ENCODE measurements around the gene MYH16.

MYH16 gene

DNA sequence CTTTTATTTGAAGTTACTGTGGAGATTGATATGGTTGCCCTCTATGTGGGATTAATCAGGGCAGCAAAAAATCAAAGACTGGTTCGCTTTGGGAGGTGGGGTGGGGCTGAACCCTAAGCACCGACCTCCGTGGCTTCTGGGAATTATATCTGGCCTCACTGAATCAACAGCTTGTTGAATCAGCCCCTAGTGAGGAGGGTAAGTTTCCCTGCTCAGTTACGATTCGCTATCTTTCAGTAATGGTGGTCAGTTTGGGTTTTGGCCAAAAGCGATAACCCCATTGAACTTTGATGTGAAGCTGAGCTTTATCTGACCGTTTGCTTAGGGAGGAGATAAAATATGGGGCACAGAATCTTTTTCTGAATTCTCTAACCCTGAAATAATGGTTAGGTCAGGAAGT lies 36.5 kb downstream of the MYH16 start:
- H2BK5ac ChIP-seq (ENCODE audit: low read length): no peak overlapping the region
- no peaks in the 10 kb centered on the region for H3K36me3 ChIP-seq (ENCODE audit: control insufficient read depth, insufficient read depth, low read length)
- H3K56ac ChIP-seq (ENCODE audit: low read length): no peak overlapping the region
- no peak overlapping the region for H2BK120ac ChIP-seq (ENCODE audit: low read depth, low read length)
- H2BK15ac ChIP-seq (replicated peaks; ENCODE audit: low read depth): no peak overlapping the region
- H3K23ac ChIP-seq (ENCODE audit: low read length): no peak overlapping the region
- H4K5ac ChIP-seq (ENCODE audit: low read length): no peak overlapping the region
- no CpG with 5 or more reads among the region's 7 CpGs for WGBS (ENCODE audit: extremely low coverage, insufficient coverage, low lambda C conversion rate)
- H3K27ac ChIP-seq (ENCODE audit: low read depth, low read length): no peak overlapping the region
- H4K8ac ChIP-seq (ENCODE audit: low read depth, low read length): no peak overlapping the region
- no peaks in the 10 kb centered on the region for H3K4me1 ChIP-seq (ENCODE audit: control insufficient read depth, low read depth, low read length)
- DNase-seq: no peak
- H3K18ac ChIP-seq (ENCODE audit: low read length): no peak overlapping the region
- no peak overlapping the region for H3K4me2 ChIP-seq (ENCODE audit: low read length)
- no peak overlapping the region for H3K9ac ChIP-seq (ENCODE audit: low read length)
- no peak overlapping the region for H2AK5ac ChIP-seq (ENCODE audit: low read length)
- no peak overlapping the region for H3K4me3 ChIP-seq (ENCODE audit: low read length)
- H3K79me1 ChIP-seq (ENCODE audit: low read length): no peaks in the 10 kb centered on the region
- H3K79me2 ChIP-seq (ENCODE audit: control insufficient read depth, insufficient read depth, low read length): no peaks in the 10 kb centered on the region
- no peak overlapping the region for H3K4ac ChIP-seq (ENCODE audit: low read depth, low read length)
- no peaks in the 10 kb centered on the region for H3K27me3 ChIP-seq (ENCODE audit: insufficient read depth, low read length, poor library complexity)

DNA sequence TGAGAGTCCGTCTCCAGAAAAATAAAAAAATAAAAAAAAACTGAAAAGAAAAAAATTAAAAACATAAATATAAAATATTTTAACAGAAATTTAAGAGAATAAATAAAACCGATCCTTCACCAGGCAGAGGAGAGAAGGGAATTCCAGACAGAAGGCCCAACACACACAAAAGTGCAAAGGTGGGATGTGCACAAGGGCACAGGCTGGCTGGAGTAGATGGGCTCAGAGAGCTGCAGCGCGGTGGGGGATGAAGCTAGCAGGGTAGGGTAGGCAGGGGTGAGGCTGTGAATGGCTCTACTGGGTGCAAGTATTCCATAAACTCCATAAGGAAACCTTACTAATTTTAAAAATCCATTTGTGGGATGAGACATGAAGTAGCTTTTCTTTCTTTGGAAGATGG lies 37.4 kb downstream of the MYH16 start:
- Histone ChIP-seq H3K27me3 (ENCODE audit: insufficient read depth, low read length, poor library complexity) (no peaks in the 10 kb centered on the region), H2BK120ac (ENCODE audit: low read depth, low read length) (no peak overlapping the region), H3K9ac (ENCODE audit: low read length) (no peak overlapping the region), H2AK5ac (ENCODE audit: low read length) (no peak overlapping the region), H3K27ac (ENCODE audit: low read depth, low read length) (no peak overlapping the region), H3K4ac (ENCODE audit: low read depth, low read length) (no peak overlapping the region), H3K4me2 (ENCODE audit: low read length) (no peak overlapping the region), H2BK15ac (replicated peaks; ENCODE audit: low read depth) (no peak overlapping the region), H3K4me1 (ENCODE audit: control insufficient read depth, low read depth, low read length) (no peaks in the 10 kb centered on the region), H3K79me1 (ENCODE audit: low read length) (no peaks in the 10 kb centered on the region), H3K79me2 (ENCODE audit: control insufficient read depth, insufficient read depth, low read length) (no peaks in the 10 kb centered on the region), H3K23ac (ENCODE audit: low read length) (no peak overlapping the region), H3K18ac (ENCODE audit: low read length) (no peak overlapping the region), H4K5ac (ENCODE audit: low read length) (no peak overlapping the region), H3K56ac (ENCODE audit: low read length) (no peak overlapping the region), H2BK5ac (ENCODE audit: low read length) (no peak overlapping the region), H4K8ac (ENCODE audit: low read depth, low read length) (no peak overlapping the region), H3K4me3 (ENCODE audit: low read length) (no peak overlapping the region), H3K36me3 (ENCODE audit: control insufficient read depth, insufficient read depth, low read length) (no peaks in the 10 kb centered on the region)
- WGBS (ENCODE audit: extremely low coverage, insufficient coverage, low lambda C conversion rate): no CpG with 5 or more reads among the region's 4 CpGs
- DNase-seq: no peak

DNA sequence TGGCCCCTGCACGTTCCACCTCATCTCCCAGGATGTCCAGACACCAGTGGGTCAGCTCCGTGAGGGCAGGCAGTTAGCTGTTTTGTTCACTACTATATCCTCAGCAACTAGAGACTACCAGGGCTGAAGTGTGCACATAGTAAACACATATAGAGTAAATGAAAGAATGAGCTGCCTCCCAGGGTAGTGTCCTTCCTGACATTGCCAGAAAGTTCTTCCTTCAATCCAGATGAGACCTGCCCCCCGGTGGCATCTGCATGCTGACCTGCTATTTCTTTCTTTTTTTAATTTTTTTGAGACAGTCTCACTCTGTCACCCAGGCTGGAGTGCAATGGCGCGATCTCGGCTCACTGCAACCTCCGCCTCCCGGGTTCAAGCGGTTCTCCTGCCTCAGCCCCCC lies 39.1 kb downstream of the MYH16 start:
- Histone ChIP-seq H2BK5ac (ENCODE audit: low read length) (no peak overlapping the region), H3K79me2 (ENCODE audit: control insufficient read depth, insufficient read depth, low read length) (no peaks in the 10 kb centered on the region), H3K4ac (ENCODE audit: low read depth, low read length) (no peak overlapping the region), H3K4me2 (ENCODE audit: low read length) (no peak overlapping the region), H3K79me1 (ENCODE audit: low read length) (no peaks in the 10 kb centered on the region), H3K27ac (ENCODE audit: low read depth, low read length) (no peak overlapping the region), H3K4me1 (ENCODE audit: control insufficient read depth, low read depth, low read length) (no peaks in the 10 kb centered on the region), H3K27me3 (ENCODE audit: insufficient read depth, low read length, poor library complexity) (no peaks in the 10 kb centered on the region), H3K23ac (ENCODE audit: low read length) (no peak overlapping the region), H4K8ac (ENCODE audit: low read depth, low read length) (no peak overlapping the region), H4K5ac (ENCODE audit: low read length) (no peak overlapping the region), H3K56ac (ENCODE audit: low read length) (no peak overlapping the region), H3K9ac (ENCODE audit: low read length) (no peak overlapping the region), H3K18ac (ENCODE audit: low read length) (no peak overlapping the region), H2BK15ac (replicated peaks; ENCODE audit: low read depth) (no peak overlapping the region), H2AK5ac (ENCODE audit: low read length) (no peak overlapping the region), H2BK120ac (ENCODE audit: low read depth, low read length) (no peak overlapping the region), H3K4me3 (ENCODE audit: low read length) (no peak overlapping the region), H3K36me3 (ENCODE audit: control insufficient read depth, insufficient read depth, low read length) (no peaks in the 10 kb centered on the region)
- WGBS (ENCODE audit: extremely low coverage, insufficient coverage, low lambda C conversion rate): no CpG with 5 or more reads among the region's 9 CpGs
- DNase-seq: no peak

DNA sequence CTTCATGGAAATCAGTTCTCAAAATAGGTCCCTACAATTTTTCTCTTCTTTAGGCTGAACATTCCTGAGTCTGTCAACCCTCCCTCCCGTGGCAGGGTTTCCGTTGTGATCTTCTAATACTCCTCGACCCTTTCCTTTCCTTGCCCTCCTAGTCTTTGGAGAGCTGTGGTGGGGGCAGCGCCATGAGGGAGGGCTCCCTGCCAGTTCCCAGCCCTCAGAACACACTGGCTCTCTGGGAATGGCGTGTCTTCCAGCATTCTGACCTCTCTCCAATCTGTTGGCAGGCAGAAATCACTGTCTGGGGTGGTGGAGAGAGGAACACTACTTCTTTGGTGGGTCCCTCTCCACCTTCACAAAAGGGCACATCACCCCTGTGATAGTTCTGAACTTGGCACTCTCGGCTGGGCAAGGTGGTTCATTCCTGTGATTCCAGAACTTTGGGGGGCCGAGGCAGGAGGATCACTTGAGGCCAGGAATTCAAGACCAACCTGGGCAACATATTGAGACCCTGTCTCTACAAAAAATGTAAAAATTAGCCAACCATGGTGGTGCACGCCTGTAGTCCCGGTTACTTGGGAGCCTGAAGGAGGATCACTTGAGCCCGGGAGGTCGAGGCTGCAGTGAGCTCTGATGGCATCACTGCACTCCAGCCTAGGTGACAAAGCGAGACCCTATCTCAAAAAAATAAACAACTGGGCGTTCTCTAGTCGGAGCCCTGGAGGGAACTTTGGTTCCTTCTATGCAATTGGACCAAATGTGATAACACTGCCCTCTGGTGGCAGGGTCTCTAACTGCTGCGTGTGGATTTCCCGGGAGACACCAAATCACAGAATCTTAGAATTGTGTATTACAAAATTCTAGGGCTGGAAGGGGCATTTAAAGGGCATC lies 39.9 kb downstream of the MYH16 start:
- no peak overlapping the region for H3K4me2 ChIP-seq (ENCODE audit: low read length)
- no peak overlapping the region for H2BK5ac ChIP-seq (ENCODE audit: low read length)
- H3K18ac ChIP-seq (ENCODE audit: low read length): no peak overlapping the region
- H3K4me3 ChIP-seq (ENCODE audit: low read length): no peak overlapping the region
- no peak overlapping the region for H4K5ac ChIP-seq (ENCODE audit: low read length)
- no peaks in the 10 kb centered on the region for H3K79me2 ChIP-seq (ENCODE audit: control insufficient read depth, insufficient read depth, low read length)
- DNase-seq: peak; percentile 78
- H3K23ac ChIP-seq (ENCODE audit: low read length): no peak overlapping the region
- H2BK15ac ChIP-seq (replicated peaks; ENCODE audit: low read depth): no peak overlapping the region
- H4K8ac ChIP-seq (ENCODE audit: low read depth, low read length): no peak overlapping the region
- no peaks in the 10 kb centered on the region for H3K79me1 ChIP-seq (ENCODE audit: low read length)
- no peaks in the 10 kb centered on the region for H3K4me1 ChIP-seq (ENCODE audit: control insufficient read depth, low read depth, low read length)
- H2BK120ac ChIP-seq (ENCODE audit: low read depth, low read length): no peak overlapping the region
- H3K56ac ChIP-seq (ENCODE audit: low read length): no peak overlapping the region
- H3K27ac ChIP-seq (ENCODE audit: low read depth, low read length): no peak overlapping the region
- no peak overlapping the region for H3K9ac ChIP-seq (ENCODE audit: low read length)
- no peaks in the 10 kb centered on the region for H3K27me3 ChIP-seq (ENCODE audit: insufficient read depth, low read length, poor library complexity)
- H3K4ac ChIP-seq (ENCODE audit: low read depth, low read length): no peak overlapping the region
- H2AK5ac ChIP-seq (ENCODE audit: low read length): no peak overlapping the region
- no peaks in the 10 kb centered on the region for H3K36me3 ChIP-seq (ENCODE audit: control insufficient read depth, insufficient read depth, low read length)
- WGBS (ENCODE audit: extremely low coverage, insufficient coverage, low lambda C conversion rate): no CpG with 5 or more reads among the region's 16 CpGs

DNA sequence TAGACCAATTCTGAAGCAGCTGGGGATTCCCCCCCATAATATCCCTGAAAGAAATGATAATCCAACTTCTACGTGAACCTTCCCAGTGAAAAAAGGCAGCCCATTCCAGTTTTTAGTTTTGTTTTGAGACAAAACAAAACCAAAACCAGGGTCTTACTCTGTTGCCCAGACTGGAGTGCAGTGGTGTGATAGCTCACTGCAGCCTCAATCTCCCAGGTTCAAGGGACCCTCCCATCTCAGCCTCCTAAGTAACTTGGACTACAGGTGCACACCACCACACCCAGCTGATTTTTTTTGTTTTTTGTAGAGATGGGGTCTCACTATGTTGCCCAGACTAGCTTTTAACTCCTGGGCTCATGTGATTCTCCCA lies 40.5 kb downstream of the MYH16 start:
- H3K4me3 ChIP-seq (ENCODE audit: low read length): no peak overlapping the region
- no peak overlapping the region for H3K4ac ChIP-seq (ENCODE audit: low read depth, low read length)
- H4K5ac ChIP-seq (ENCODE audit: low read length): no peak overlapping the region
- H3K79me2 ChIP-seq (ENCODE audit: control insufficient read depth, insufficient read depth, low read length): no peaks in the 10 kb centered on the region
- no peak for DNase-seq
- no CpG with 5 or more reads among the region's 1 CpG for WGBS (ENCODE audit: extremely low coverage, insufficient coverage, low lambda C conversion rate)
- no peak overlapping the region for H3K23ac ChIP-seq (ENCODE audit: low read length)
- H3K18ac ChIP-seq (ENCODE audit: low read length): no peak overlapping the region
- no peak overlapping the region for H2BK15ac ChIP-seq (replicated peaks; ENCODE audit: low read depth)
- no peak overlapping the region for H2AK5ac ChIP-seq (ENCODE audit: low read length)
- no peaks in the 10 kb centered on the region for H3K27me3 ChIP-seq (ENCODE audit: insufficient read depth, low read length, poor library complexity)
- no peak overlapping the region for H3K56ac ChIP-seq (ENCODE audit: low read length)
- H2BK5ac ChIP-seq (ENCODE audit: low read length): no peak overlapping the region
- H3K79me1 ChIP-seq (ENCODE audit: low read length): no peaks in the 10 kb centered on the region
- H3K4me2 ChIP-seq (ENCODE audit: low read length): no peak overlapping the region
- H3K36me3 ChIP-seq (ENCODE audit: control insufficient read depth, insufficient read depth, low read length): no peaks in the 10 kb centered on the region
- H3K9ac ChIP-seq (ENCODE audit: low read length): no peak overlapping the region
- no peak overlapping the region for H2BK120ac ChIP-seq (ENCODE audit: low read depth, low read length)
- H3K4me1 ChIP-seq (ENCODE audit: control insufficient read depth, low read depth, low read length): no peaks in the 10 kb centered on the region
- H4K8ac ChIP-seq (ENCODE audit: low read depth, low read length): no peak overlapping the region
- no peak overlapping the region for H3K27ac ChIP-seq (ENCODE audit: low read depth, low read length)

DNA sequence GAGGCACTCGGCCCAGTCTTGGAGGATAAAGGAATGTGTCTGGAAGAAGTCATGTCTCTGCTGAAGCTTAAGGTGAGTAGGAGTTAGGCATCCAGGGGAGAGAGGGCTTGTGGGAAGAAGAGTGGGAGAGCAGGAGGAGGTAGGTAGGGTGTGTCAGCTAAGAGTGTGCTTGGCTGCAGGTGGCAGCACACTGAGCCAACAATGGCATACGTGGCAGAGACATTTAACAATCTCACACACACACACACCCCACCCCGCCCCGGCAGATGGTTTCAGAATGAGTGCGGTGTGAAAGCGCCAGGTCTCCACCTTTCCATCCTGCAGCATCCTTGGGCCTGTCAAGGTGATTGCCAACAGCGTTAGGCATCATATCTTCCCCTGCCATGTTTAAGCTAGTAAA lies 41.9 kb downstream of the MYH16 start:
- no peak overlapping the region for H3K27ac ChIP-seq (ENCODE audit: low read depth, low read length)
- no peak overlapping the region for H2BK15ac ChIP-seq (replicated peaks; ENCODE audit: low read depth)
- no peaks in the 10 kb centered on the region for H3K4me1 ChIP-seq (ENCODE audit: control insufficient read depth, low read depth, low read length)
- H3K79me1 ChIP-seq (ENCODE audit: low read length): no peaks in the 10 kb centered on the region
- H4K5ac ChIP-seq (ENCODE audit: low read length): no peak overlapping the region
- no peak overlapping the region for H3K4me3 ChIP-seq (ENCODE audit: low read length)
- DNase-seq: no peak
- H2AK5ac ChIP-seq (ENCODE audit: low read length): no peak overlapping the region
- no CpG with 5 or more reads among the region's 7 CpGs for WGBS (ENCODE audit: extremely low coverage, insufficient coverage, low lambda C conversion rate)
- no peak overlapping the region for H3K4ac ChIP-seq (ENCODE audit: low read depth, low read length)
- no peaks in the 10 kb centered on the region for H3K36me3 ChIP-seq (ENCODE audit: control insufficient read depth, insufficient read depth, low read length)
- no peak overlapping the region for H3K18ac ChIP-seq (ENCODE audit: low read length)
- no peak overlapping the region for H4K8ac ChIP-seq (ENCODE audit: low read depth, low read length)
- no peak overlapping the region for H3K9ac ChIP-seq (ENCODE audit: low read length)
- no peak overlapping the region for H2BK5ac ChIP-seq (ENCODE audit: low read length)
- no peak overlapping the region for H3K23ac ChIP-seq (ENCODE audit: low read length)
- H3K4me2 ChIP-seq (ENCODE audit: low read length): no peak overlapping the region
- H3K79me2 ChIP-seq (ENCODE audit: control insufficient read depth, insufficient read depth, low read length): no peaks in the 10 kb centered on the region
- H2BK120ac ChIP-seq (ENCODE audit: low read depth, low read length): no peak overlapping the region
- H3K27me3 ChIP-seq (ENCODE audit: insufficient read depth, low read length, poor library complexity): no peaks in the 10 kb centered on the region
- H3K56ac ChIP-seq (ENCODE audit: low read length): no peak overlapping the region
